Measurements from ENCODE around the gene PARD3B.

DNA sequence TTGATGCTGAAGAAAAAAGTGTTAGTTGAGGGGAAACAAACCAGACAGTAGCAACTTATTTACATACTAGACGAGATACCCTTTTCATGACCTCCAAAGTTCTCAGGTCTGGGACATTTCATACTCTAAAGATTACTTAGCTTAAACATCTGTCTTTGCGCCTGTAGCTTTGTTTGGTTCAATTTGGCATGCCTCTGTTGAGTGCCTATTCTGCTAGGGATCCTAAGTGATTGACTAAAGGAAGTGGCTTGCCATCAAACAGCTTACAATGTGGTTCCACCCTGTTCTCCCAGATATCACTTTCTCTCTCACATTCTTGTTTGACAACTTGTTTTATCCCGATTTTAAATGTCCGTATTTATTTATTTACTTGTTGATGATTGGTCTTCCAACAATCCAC, 488.8 kb downstream of the PARD3B start:
- TF ChIP-seq, protein P1, sequence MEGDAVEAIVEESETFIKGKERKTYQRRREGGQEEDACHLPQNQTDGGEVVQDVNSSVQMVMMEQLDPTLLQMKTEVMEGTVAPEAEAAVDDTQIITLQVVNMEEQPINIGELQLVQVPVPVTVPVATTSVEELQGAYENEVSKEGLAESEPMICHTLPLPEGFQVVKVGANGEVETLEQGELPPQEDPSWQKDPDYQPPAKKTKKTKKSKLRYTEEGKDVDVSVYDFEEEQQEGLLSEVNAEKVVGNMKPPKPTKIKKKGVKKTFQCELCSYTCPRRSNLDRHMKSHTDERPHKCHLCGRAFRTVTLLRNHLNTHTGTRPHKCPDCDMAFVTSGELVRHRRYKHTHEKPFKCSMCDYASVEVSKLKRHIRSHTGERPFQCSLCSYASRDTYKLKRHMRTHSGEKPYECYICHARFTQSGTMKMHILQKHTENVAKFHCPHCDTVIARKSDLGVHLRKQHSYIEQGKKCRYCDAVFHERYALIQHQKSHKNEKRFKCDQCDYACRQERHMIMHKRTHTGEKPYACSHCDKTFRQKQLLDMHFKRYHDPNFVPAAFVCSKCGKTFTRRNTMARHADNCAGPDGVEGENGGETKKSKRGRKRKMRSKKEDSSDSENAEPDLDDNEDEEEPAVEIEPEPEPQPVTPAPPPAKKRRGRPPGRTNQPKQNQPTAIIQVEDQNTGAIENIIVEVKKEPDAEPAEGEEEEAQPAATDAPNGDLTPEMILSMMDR (conservative IDR thresholded peaks at IDR 0.05; ENCODE audit: low read depth in 2 of 2), result no peak
- TF ChIP-seq EZH2phosphoT487 (IDR thresholded peaks at IDR 0.05; ENCODE audit: unreplicated experiment), result no peak
- TF ChIP-seq, protein P2, sequence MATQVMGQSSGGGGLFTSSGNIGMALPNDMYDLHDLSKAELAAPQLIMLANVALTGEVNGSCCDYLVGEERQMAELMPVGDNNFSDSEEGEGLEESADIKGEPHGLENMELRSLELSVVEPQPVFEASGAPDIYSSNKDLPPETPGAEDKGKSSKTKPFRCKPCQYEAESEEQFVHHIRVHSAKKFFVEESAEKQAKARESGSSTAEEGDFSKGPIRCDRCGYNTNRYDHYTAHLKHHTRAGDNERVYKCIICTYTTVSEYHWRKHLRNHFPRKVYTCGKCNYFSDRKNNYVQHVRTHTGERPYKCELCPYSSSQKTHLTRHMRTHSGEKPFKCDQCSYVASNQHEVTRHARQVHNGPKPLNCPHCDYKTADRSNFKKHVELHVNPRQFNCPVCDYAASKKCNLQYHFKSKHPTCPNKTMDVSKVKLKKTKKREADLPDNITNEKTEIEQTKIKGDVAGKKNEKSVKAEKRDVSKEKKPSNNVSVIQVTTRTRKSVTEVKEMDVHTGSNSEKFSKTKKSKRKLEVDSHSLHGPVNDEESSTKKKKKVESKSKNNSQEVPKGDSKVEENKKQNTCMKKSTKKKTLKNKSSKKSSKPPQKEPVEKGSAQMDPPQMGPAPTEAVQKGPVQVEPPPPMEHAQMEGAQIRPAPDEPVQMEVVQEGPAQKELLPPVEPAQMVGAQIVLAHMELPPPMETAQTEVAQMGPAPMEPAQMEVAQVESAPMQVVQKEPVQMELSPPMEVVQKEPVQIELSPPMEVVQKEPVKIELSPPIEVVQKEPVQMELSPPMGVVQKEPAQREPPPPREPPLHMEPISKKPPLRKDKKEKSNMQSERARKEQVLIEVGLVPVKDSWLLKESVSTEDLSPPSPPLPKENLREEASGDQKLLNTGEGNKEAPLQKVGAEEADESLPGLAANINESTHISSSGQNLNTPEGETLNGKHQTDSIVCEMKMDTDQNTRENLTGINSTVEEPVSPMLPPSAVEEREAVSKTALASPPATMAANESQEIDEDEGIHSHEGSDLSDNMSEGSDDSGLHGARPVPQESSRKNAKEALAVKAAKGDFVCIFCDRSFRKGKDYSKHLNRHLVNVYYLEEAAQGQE (IDR thresholded peaks at IDR 0.05; ENCODE audit: unreplicated experiment), result no peak
- TF ChIP-seq EZH2 (IDR thresholded peaks at IDR 0.05; ENCODE audit: low read depth, unreplicated experiment), result no peak
- no peak for TF ChIP-seq POLR2AphosphoS5 (IDR thresholded peaks at IDR 0.05; ENCODE audit: low read depth)
- TF ChIP-seq JUNB (IDR thresholded peaks at IDR 0.05; ENCODE audit: unreplicated experiment), result no peak
- TF ChIP-seq ZNF114 (CRISPR knock-in tag; IDR thresholded peaks at IDR 0.05), result no peak
- no peak for TF ChIP-seq ZNF331 (CRISPR knock-in tag; IDR thresholded peaks at IDR 0.05; ENCODE audit: low read depth)
- TF ChIP-seq CREB1 (CRISPR knock-in tag; IDR thresholded peaks at IDR 0.05; ENCODE audit: low read depth), result no peak
- TF ChIP-seq, protein P3, sequence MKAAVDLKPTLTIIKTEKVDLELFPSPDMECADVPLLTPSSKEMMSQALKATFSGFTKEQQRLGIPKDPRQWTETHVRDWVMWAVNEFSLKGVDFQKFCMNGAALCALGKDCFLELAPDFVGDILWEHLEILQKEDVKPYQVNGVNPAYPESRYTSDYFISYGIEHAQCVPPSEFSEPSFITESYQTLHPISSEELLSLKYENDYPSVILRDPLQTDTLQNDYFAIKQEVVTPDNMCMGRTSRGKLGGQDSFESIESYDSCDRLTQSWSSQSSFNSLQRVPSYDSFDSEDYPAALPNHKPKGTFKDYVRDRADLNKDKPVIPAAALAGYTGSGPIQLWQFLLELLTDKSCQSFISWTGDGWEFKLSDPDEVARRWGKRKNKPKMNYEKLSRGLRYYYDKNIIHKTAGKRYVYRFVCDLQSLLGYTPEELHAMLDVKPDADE (IDR thresholded peaks at IDR 0.05), result no peak
- TF ChIP-seq, protein P4, sequence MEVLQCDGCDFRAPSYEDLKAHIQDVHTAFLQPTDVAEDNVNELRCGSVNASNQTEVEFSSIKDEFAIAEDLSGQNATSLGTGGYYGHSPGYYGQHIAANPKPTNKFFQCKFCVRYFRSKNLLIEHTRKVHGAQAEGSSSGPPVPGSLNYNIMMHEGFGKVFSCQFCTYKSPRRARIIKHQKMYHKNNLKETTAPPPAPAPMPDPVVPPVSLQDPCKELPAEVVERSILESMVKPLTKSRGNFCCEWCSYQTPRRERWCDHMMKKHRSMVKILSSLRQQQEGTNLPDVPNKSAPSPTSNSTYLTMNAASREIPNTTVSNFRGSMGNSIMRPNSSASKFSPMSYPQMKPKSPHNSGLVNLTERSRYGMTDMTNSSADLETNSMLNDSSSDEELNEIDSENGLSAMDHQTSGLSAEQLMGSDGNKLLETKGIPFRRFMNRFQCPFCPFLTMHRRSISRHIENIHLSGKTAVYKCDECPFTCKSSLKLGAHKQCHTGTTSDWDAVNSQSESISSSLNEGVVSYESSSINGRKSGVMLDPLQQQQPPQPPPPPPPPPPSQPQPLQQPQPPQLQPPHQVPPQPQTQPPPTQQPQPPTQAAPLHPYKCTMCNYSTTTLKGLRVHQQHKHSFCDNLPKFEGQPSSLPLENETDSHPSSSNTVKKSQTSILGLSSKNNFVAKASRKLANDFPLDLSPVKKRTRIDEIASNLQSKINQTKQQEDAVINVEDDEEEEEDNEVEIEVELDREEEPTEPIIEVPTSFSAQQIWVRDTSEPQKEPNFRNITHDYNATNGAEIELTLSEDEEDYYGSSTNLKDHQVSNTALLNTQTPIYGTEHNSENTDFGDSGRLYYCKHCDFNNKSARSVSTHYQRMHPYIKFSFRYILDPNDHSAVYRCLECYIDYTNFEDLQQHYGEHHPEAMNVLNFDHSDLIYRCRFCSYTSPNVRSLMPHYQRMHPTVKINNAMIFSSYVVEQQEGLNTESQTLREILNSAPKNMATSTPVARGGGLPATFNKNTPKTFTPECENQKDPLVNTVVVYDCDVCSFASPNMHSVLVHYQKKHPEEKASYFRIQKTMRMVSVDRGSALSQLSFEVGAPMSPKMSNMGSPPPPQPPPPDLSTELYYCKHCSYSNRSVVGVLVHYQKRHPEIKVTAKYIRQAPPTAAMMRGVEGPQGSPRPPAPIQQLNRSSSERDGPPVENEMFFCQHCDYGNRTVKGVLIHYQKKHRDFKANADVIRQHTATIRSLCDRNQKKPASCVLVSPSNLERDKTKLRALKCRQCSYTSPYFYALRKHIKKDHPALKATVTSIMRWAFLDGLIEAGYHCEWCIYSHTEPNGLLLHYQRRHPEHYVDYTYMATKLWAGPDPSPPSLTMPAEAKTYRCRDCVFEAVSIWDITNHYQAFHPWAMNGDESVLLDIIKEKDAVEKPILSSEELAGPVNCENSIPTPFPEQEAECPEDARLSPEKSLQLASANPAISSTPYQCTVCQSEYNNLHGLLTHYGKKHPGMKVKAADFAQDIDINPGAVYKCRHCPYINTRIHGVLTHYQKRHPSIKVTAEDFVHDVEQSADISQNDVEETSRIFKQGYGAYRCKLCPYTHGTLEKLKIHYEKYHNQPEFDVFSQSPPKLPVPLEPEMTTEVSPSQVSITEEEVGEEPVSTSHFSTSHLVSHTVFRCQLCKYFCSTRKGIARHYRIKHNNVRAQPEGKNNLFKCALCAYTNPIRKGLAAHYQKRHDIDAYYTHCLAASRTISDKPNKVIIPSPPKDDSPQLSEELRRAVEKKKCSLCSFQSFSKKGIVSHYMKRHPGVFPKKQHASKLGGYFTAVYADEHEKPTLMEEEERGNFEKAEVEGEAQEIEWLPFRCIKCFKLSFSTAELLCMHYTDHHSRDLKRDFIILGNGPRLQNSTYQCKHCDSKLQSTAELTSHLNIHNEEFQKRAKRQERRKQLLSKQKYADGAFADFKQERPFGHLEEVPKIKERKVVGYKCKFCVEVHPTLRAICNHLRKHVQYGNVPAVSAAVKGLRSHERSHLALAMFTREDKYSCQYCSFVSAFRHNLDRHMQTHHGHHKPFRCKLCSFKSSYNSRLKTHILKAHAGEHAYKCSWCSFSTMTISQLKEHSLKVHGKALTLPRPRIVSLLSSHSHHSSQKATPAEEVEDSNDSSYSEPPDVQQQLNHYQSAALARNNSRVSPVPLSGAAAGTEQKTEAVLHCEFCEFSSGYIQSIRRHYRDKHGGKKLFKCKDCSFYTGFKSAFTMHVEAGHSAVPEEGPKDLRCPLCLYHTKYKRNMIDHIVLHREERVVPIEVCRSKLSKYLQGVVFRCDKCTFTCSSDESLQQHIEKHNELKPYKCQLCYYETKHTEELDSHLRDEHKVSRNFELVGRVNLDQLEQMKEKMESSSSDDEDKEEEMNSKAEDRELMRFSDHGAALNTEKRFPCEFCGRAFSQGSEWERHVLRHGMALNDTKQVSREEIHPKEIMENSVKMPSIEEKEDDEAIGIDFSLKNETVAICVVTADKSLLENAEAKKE (CRISPR knock-in tag; IDR thresholded peaks at IDR 0.05), result no peak
- no peak for TF ChIP-seq NANOG (IDR thresholded peaks at IDR 0.05; ENCODE audit: borderline replicate concordance)
- TF ChIP-seq STAT1 (IDR thresholded peaks at IDR 0.05; ENCODE audit: unreplicated experiment), result no peak
